ENCODE data around the gene KIAA1549.

The KIAA1549 gene

GRCh38 chr7:138881579-138882188, 99.5 kb downstream of the KIAA1549 start:
- Histone ChIP-seq H3K4me2 (no peak overlapping the region), H4K20me1 (ENCODE audit: insufficient read depth) (no peaks in the 10 kb centered on the region), H3K27me3 (ENCODE audit: insufficient read depth, low read depth) (no peaks in the 10 kb centered on the region), H3K9ac (no peak overlapping the region), H2AFZ (ENCODE audit: low read depth) (no peak overlapping the region), H3K4me1 (ENCODE audit: low read depth, poor library complexity, severe bottlenecking) (peaks cover 8% of the 10 kb centered on the region), H3K27ac (no peak overlapping the region), H3K4me3 (IDR thresholded peaks at IDR 0.05; ENCODE audit: insufficient read depth, low read depth, low read length) (no peak overlapping the region), H3K79me2 (ENCODE audit: insufficient read depth, low read depth) (no peaks in the 10 kb centered on the region), H3K36me3 (ENCODE audit: insufficient read depth) (no peaks in the 10 kb centered on the region)
- no peak for TF ChIP-seq CTCF (conservative IDR thresholded peaks at IDR 0.05; ENCODE audit: low read depth, low read length)

GRCh38 chr7:138880881-138881578, 100.2 kb downstream of the KIAA1549 start:
- no peaks in the 10 kb centered on the region for H4K20me1 ChIP-seq (ENCODE audit: insufficient read depth)
- TF ChIP-seq CTCF (conservative IDR thresholded peaks at IDR 0.05; ENCODE audit: low read depth, low read length) = no peak
- H3K27ac ChIP-seq = no peak overlapping the region
- H3K9ac ChIP-seq = no peak overlapping the region
- H3K4me2 ChIP-seq = no peak overlapping the region
- H3K79me2 ChIP-seq (ENCODE audit: insufficient read depth, low read depth) = no peaks in the 10 kb centered on the region
- no peaks in the 10 kb centered on the region for H3K36me3 ChIP-seq (ENCODE audit: insufficient read depth)
- peaks cover 1% of the 10 kb centered on the region for H3K4me1 ChIP-seq (ENCODE audit: low read depth, poor library complexity, severe bottlenecking)
- no peaks in the 10 kb centered on the region for H3K27me3 ChIP-seq (ENCODE audit: insufficient read depth, low read depth)
- H2AFZ ChIP-seq (ENCODE audit: low read depth) = no peak overlapping the region
- H3K4me3 ChIP-seq (IDR thresholded peaks at IDR 0.05; ENCODE audit: insufficient read depth, low read depth, low read length) = no peak overlapping the region

GRCh38 chr7:138879356-138879755, 101.8 kb downstream of the KIAA1549 start:
- Histone ChIP-seq H3K9ac (no peak overlapping the region), H3K79me2 (ENCODE audit: insufficient read depth, low read depth) (no peaks in the 10 kb centered on the region), H3K27me3 (ENCODE audit: insufficient read depth, low read depth) (no peaks in the 10 kb centered on the region), H3K4me3 (IDR thresholded peaks at IDR 0.05; ENCODE audit: insufficient read depth, low read depth, low read length) (no peak overlapping the region), H4K20me1 (ENCODE audit: insufficient read depth) (no peaks in the 10 kb centered on the region), H3K27ac (no peak overlapping the region), H3K36me3 (ENCODE audit: insufficient read depth) (no peaks in the 10 kb centered on the region), H3K4me1 (ENCODE audit: low read depth, poor library complexity, severe bottlenecking) (no peaks in the 10 kb centered on the region), H2AFZ (ENCODE audit: low read depth) (no peak overlapping the region), H3K4me2 (no peak overlapping the region)
- TF ChIP-seq CTCF (conservative IDR thresholded peaks at IDR 0.05; ENCODE audit: low read depth, low read length) = no peak

- no peak overlapping the region for H3K4me2 ChIP-seq
- no peak for TF ChIP-seq CTCF (conservative IDR thresholded peaks at IDR 0.05; ENCODE audit: low read depth, low read length)
- H4K20me1 ChIP-seq (ENCODE audit: insufficient read depth) = no peaks in the 10 kb centered on the region
- no peak overlapping the region for H3K9ac ChIP-seq
- no peaks in the 10 kb centered on the region for H3K79me2 ChIP-seq (ENCODE audit: insufficient read depth, low read depth)
- no peaks in the 10 kb centered on the region for H3K27me3 ChIP-seq (ENCODE audit: insufficient read depth, low read depth)
- H2AFZ ChIP-seq (ENCODE audit: low read depth) = no peak overlapping the region
- no peak overlapping the region for H3K27ac ChIP-seq
- no peak overlapping the region for H3K4me3 ChIP-seq (IDR thresholded peaks at IDR 0.05; ENCODE audit: insufficient read depth, low read depth, low read length)
- H3K36me3 ChIP-seq (ENCODE audit: insufficient read depth) = no peaks in the 10 kb centered on the region
- no peaks in the 10 kb centered on the region for H3K4me1 ChIP-seq (ENCODE audit: low read depth, poor library complexity, severe bottlenecking)
These were observed 102.3 kb downstream of the KIAA1549 start for GRCh38 chr7:138878856-138879255.

Measured in KMS-11 (cell line).